Fibroblast of mammary gland (primary cell): ENCODE measurements around the gene LAMTOR5.

Experiments used
- DNase-seq: peaks from one replicate; pipeline ENCODE4 v3.0.0-alpha.2; 2010; ENCODE audit warnings: low read depth
- H3K4me3 ChIP-seq: 2 replicates; pipeline ENCODE4 v1.5.1; 2011; ENCODE audit warnings: low read depth, mild to moderate bottlenecking, low read length, moderate library complexity; ENCODE audit not compliant: control insufficient read depth
- TF ChIP-seq, protein P1 (sequence below): conservative IDR thresholded peaks from 2 replicates; pipeline ENCODE4 v1.5.1; 2011; ENCODE audit warnings: low read depth, low read length, inconsistent platforms; ENCODE audit not compliant: control insufficient read depth, insufficient read depth

Gene LAMTOR5

DNA sequence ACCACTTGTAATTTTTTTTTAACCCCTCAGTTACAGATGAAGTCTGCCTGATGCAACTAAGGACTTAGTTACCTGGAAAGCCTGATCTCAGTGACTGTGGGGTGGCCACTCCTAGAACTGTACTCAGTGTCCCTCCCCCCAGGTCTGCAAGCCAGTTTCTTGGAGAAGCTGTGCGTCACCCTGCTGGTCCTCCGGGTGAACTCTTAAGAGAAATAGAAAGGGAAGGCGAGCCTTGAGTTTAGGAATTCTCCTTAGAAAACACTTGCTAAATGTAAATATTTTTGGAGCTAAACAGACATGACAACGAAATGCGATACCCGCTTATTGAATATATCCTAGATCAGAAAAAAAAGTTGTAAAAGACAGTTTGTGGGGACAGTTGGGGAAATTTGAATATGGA lies 17.4 kb downstream of the LAMTOR5 start:
- TF ChIP-seq, protein P1, sequence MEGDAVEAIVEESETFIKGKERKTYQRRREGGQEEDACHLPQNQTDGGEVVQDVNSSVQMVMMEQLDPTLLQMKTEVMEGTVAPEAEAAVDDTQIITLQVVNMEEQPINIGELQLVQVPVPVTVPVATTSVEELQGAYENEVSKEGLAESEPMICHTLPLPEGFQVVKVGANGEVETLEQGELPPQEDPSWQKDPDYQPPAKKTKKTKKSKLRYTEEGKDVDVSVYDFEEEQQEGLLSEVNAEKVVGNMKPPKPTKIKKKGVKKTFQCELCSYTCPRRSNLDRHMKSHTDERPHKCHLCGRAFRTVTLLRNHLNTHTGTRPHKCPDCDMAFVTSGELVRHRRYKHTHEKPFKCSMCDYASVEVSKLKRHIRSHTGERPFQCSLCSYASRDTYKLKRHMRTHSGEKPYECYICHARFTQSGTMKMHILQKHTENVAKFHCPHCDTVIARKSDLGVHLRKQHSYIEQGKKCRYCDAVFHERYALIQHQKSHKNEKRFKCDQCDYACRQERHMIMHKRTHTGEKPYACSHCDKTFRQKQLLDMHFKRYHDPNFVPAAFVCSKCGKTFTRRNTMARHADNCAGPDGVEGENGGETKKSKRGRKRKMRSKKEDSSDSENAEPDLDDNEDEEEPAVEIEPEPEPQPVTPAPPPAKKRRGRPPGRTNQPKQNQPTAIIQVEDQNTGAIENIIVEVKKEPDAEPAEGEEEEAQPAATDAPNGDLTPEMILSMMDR, result no peak
- peak overlapping the region; percentile 27 for H3K4me3 ChIP-seq
- peak; percentile 80 for DNase-seq

DNA sequence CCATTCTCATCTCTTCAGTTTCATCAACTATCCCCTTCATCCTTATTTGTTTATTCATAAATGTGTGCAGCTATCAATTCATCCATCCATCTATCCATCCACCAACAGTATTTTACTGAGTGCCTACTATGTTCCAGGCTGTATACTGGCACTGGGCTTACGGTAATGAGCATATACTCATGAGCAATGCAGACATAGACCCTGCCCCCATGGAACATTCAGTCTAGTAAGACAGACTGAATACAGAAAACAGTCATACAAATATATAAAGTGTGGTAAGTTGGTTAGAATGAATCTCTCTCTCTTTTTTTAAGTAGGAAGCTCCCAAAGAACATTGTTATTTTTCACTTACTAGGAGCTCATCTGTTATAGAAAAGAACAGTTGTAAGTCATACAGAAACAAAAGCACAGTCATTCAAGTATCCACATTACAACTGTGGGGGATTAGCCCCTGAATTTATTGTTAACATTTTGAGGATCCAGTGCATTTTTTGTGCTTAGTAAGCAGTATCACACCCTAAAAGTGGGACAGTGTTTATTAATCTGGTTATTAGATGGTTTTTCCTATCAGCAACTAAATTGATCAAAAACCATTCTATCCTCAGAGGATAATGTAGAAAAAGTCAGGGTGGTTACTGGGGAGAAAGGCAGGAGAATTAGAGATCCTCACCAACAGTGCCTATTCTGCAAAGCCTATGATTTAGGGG lies 20.3 kb downstream of the LAMTOR5 start:
- no peak overlapping the region for H3K4me3 ChIP-seq
- TF ChIP-seq, protein P1, result no peak
- no peak for DNase-seq

DNA sequence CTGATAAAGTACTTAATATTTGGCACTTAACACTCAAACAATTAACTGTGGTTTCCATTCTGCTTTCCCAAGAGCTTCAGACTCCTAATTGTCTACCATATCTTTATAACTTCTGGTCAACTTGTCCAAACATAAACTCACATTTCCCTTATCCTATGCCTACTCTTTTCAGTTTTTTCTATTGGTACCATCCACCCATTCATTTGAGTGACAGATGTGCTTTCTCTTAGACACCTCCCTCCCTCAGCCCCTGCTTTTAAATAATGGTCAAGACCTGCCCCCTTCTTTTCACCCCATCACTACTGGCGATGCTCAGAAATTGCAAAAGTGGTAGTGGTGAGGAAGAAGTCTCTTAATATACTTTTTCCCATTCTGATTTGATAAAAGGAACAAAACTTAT lies 22.1 kb downstream of the LAMTOR5 start:
- H3K4me3 ChIP-seq, result no peak overlapping the region
- no peak for DNase-seq
- TF ChIP-seq, protein P1, result no peak

DNA sequence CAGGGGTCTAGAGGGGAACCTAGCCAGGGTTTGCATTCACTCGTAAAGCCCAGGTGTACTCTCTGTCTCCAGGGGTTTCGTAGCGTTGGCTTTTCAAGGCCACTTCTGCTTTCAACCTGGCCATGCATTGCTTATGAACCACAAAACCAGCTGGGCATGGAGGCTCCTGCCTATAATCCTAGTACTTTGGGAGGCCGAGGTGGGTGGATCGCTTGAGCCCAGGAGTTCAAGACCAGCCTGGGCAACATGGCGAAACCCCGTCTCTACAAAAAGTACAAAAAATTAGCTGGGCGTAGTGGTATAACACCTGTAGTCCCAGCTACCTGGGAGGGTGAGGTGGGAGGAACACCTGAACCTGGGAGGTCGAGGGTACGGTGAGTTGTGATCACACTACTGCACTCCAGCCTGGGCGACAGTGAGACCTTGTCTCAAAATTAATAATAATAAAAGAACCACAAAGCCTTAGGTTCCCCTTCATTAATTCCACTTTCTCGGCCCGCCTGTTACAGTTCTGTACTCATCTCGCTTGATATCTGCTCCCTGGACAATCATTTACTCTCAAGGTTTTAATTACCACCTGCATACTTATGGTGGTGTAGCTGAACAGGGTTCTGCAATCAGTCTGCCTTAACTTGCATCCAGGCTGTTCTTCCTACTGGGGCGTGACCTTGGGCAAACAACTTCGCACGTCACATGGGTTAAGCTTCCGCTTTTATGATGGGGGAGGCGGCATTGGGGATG lies 22.7 kb downstream of the LAMTOR5 start:
- no peak for DNase-seq
- TF ChIP-seq, protein P1, result no peak
- no peak overlapping the region for H3K4me3 ChIP-seq

DNA sequence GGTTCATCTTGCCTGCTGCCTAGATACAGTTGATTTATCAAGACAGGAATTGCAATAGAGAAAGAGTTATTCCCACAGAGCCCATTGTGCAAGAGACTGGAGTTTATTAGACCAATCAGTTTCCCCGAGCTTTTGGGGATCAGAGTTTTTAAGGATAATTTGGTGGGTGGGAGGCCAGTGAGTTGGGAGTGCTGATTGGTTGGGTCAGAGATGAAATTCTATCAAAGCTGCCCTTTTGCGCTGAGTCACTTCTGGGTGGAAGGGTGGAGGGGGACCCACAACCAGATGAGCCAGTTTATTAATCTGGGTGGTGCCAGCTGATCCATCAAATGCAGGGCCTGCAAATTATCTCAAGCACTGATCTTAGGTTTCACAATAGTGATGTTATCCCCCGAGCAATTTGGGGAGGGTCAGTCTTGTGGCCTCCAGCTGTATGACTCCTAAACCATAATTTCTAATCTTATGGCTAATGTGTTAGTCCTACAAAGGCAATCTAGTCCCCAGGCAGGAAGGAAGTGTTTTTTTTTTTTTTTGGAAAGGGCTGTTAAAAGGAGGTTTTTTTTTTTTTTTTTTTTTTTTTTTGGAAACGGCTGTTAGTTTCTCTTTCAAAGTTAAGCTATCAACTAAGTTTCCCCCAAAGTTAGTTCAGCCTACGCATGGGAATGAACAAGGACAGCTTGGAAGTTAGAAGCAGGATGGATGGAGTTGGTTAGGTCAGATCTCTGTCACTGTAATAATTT lies 24.1 kb downstream of the LAMTOR5 start:
- TF ChIP-seq, protein P1, result no peak
- no peak overlapping the region for H3K4me3 ChIP-seq
- peak; percentile 50 for DNase-seq

DNA sequence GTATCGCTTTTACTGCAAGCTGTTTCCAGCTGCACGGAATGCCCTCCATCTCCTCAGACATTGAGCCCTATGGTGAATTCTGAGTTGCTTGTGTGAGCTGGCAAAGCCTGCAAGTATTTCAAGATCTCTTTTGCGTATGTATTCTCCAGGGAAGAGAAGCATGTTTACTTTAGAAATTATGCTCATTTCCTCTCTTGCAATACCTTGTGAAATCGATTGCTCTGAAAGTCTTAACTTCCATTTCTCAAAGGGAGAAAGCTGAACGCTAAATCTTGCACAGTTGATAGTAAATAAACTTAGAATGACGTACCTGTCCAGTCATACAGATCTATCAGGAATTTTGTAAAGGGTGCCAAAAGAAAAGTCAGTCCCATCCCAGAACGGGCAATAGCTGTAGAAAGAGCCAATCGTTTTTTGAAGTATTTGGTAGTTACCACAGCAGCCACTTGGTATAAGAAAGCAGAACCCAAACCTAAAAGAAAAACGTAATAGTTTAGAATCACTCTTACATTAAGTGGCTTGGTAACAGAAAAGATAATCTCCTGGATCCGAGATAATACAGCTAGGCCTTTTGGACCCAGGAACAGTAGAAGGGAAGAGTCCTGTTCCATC lies 26.7 kb downstream of the LAMTOR5 start:
- H3K4me3 ChIP-seq, result no peak overlapping the region
- peak; percentile 88 for DNase-seq
- TF ChIP-seq, protein P1, result no peak
